GM20000 (cell line): Measurements from ENCODE around the gene MRPL42.

ENCODE experiments used
- DNase-seq: peaks from one replicate; pipeline ENCODE4 v3.0.0; 2012; ENCODE audit warnings: low spot score
- TF ChIP-seq, protein P1 (sequence below): IDR thresholded peaks from 2 replicates; pipeline ENCODE4 v1.5.1; 2012; ENCODE audit warnings: mild to moderate bottlenecking, control low read depth; ENCODE audit errors: extremely low read depth, missing control alignments

MRPL42 gene

DNA sequence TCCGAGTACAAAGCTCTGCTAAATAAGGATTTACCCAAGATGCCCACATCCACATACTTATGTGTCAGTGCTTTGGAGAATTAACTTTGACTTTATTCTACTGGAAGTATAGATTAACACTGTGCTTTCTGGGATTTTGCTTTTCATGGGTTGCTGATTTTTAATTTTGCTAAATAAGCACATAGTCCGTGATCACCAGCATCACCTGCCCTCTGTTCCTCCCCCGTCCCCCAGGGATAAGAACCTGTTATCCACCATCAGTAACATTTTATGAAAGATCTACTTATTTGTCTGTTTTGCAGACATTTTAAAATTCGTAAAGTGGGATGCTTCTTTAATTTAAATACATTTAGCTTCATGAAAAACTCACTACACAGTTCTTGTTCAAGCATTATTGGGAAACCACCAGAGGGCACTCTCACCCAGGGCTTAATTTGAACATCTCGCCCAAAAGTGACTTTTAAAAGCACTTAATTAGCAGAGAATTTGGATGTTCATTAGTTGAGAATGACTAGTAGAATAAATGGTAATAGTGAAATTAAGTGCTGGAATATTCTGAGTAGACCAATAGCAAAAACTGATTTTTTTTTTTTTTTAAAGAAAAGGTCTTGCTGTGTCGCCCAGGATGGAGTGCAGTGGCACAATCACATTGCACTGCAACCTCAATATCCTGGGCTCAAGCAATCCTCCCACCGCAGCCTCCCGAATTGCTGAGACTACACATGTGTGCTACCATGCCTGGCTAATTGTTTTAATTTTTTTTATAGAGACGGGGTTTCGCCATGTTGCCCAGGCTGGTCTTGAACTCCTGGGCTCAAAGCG, 35.7 kb downstream of the MRPL42 start:
- peak; percentile 18 for DNase-seq
- TF ChIP-seq, protein P1, sequence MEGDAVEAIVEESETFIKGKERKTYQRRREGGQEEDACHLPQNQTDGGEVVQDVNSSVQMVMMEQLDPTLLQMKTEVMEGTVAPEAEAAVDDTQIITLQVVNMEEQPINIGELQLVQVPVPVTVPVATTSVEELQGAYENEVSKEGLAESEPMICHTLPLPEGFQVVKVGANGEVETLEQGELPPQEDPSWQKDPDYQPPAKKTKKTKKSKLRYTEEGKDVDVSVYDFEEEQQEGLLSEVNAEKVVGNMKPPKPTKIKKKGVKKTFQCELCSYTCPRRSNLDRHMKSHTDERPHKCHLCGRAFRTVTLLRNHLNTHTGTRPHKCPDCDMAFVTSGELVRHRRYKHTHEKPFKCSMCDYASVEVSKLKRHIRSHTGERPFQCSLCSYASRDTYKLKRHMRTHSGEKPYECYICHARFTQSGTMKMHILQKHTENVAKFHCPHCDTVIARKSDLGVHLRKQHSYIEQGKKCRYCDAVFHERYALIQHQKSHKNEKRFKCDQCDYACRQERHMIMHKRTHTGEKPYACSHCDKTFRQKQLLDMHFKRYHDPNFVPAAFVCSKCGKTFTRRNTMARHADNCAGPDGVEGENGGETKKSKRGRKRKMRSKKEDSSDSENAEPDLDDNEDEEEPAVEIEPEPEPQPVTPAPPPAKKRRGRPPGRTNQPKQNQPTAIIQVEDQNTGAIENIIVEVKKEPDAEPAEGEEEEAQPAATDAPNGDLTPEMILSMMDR: peak; percentile 67

DNA sequence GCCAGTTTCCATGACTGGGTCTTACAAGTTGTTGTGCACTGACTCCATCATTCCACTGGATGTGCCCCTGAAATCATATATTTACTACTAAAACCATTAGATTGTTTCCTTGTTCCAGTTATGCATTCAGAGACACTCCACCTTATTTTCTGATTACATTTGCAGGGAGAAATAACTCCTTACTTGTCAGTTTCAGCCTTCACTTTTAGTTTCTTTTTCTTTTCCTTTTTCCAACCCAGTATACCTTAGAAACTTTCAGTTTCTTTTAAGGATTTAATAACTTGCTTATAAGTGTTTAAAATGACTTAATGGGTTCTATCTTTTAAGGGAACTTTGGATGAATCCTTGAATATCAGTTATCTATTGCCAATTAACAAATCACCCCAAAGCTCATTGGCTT, 39.9 kb downstream of the MRPL42 start:
- no peak for DNase-seq
- TF ChIP-seq, protein P1: no peak

DNA sequence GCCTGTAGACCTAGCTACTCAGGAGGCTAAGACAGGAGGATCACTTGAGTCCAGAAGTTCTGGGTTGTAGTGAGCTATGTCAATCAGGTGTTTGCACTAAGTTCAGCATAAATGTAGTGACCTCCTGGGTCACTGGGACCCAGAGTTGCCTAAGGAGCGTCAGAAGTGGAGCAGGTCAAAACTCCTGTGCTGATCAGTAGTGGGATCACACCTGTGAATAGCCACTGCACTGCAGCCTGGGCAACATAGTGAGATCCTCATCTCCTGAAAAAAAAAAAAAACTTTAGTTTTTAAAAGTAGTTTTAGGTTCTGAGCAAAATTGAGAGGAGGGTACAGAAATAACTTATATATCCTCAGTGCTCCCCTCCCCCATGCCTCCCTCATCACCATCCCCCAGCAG, 42.2 kb downstream of the MRPL42 start:
- TF ChIP-seq, protein P1: no peak
- DNase-seq: no peak

DNA sequence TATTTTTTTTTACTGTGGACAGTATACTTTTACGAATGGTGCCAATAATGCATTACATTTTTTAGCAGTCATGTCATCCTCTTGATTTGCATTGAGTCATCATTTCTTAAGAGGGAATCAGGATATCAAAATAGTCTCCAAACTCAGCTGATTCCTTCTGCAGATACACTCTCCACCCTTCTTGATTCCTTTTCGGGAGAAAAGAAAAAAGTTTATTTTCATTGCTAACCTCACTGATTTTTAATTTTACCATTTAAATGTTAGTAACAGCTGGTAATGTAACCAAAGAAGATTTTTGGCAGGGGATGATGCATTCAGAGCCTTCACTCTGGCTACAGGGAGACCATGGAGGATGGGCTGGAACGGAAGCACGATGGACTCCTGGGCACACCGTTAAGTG, 47.5 kb downstream of the MRPL42 start:
- DNase-seq: no peak
- TF ChIP-seq, protein P1: no peak

DNA sequence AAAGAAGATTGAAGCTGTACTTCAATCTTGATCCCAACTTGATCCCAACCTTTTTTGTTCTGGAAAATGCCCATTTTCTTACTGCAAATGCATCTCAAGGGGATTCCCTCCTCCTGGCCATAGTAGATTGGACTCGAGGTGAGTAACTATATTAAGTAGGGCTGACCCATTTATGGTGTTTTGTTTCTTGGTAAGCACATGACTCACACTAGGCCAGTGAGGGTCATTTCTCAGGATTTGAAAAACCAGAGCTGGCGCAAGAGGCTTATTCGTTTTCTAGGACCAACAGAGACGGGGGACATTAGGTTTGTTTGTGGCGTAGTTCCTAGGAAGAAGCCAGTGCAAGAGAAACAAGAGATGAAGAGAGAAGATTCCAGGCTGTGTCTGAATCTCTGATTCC, 51.4 kb downstream of the MRPL42 start:
- TF ChIP-seq, protein P1: no peak
- no peak for DNase-seq

DNA sequence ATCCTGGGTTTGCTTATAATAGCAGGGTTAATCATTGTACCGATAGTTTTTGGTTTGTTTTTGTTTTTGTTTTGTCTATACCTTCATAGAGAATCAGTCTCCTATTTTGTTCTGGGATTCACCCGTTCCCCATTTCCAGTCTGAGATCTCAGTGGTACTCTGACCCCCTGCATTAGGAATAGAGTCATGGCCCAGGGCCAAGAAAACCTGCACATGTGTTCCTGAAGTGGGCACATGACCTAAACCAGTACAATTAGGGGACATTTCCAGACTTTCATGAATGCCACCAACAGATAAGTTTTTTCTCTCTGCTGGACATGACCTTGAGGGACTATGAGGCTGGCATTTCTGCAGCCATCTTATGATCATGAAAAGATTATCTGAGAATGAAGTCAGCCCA, 52.5 kb downstream of the MRPL42 start:
- DNase-seq: no peak
- TF ChIP-seq, protein P1: no peak

DNA sequence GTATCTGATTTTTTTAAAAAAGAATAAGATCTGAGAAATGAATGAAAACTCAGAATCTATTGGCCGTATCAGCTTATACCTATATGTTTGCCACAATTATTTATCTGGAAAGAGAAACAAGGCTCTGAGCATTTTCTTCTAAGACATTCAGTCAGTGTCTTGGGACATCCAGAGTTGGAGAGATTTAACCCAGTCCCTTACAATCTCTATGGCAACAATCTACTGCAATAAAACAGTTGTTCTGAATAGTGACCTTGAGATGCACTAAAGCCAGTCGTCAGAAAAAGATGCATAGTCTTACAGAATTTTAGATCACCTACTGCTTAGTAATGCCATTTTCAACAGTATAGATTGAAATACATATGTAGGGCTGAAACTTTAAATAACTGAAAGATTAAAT, 53.1 kb downstream of the MRPL42 start:
- TF ChIP-seq, protein P1: no peak

More for the DNA sequence above, 53.1 kb downstream of the MRPL42 start:
- DNase-seq: no peak
